Tibial nerve (tissue), 4 donors: ENCODE results near the gene EPS8L3.
"Not testable (repeated sequence)": the region's sequence is repeated elsewhere in the genome, so short reads cannot be mapped to it uniquely, and the experiment has no call there.

ENCODE experiments used
- EP300 ChIP-seq, 2 donors: sonication (generic); formaldehyde crosslinking; IDR thresholded peaks; one replicate each; pipeline ENCODE4 v1.6.1; 2017; ENCODE audit warnings: antibody characterized with exemption in 2 of 2, mild to moderate bottlenecking in 1 of 2
- POLR2A ChIP-seq, 2 donors: fragments of 450-650 bp; IDR thresholded peaks; one replicate each; pipeline ENCODE4 v1.6.1; 2017; ENCODE audit warnings: antibody characterized with exemption in 2 of 2, mild to moderate bottlenecking in 2 of 2, moderate library complexity in 2 of 2
- TF ChIP-seq, protein P1 (sequence below), 5 experiments: fragments of 200-600 bp in 3 of 5; fragments of 450-650 bp in 2 of 5; sonication (generic) in 3 of 5; IDR thresholded peaks; one replicate each; pipeline ENCODE4 v1.5.1; 2016 to 2019; ENCODE audit warnings: antibody characterized with exemption in 5 of 5, mild to moderate bottlenecking in 3 of 5, moderate library complexity in 2 of 5

DNA sequence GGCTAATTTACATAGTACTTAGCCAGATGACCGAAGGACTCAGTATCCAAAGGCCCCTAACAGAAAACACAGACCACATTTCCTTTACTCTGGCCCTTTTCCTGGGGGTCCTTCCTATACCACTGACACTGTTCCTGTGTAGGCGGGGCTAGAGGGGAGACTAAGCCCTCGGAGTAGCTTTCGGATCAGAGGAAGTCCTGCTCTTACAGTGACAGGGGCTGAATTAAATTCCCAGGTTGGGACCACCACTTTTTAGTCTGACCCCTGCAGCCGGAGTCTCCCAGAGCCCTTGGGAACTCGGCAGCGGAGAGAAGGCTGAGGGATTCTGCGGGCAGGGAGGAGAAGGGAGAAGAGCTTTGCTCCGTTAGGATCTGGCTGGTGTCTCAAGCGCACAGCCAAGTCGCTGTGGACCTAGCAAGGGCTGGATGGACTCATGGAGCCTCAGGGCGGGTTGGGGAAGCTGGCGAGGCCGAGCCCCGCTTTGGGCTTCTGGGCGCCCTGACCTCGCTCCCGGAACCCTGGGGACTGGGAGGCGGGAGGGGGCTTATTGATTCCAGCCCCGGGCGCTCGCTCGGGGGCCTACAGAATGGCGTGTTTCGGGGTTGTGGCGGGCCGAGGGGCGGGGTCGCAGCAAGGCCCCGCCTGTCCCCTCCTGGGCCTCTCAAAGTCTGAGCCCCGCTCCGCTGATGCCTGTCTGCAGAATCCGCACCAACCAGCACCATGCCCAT is 52.0 kb downstream of the EPS8L3 start, which contains the start of gene GSTM5:
- TF ChIP-seq, protein P1, sequence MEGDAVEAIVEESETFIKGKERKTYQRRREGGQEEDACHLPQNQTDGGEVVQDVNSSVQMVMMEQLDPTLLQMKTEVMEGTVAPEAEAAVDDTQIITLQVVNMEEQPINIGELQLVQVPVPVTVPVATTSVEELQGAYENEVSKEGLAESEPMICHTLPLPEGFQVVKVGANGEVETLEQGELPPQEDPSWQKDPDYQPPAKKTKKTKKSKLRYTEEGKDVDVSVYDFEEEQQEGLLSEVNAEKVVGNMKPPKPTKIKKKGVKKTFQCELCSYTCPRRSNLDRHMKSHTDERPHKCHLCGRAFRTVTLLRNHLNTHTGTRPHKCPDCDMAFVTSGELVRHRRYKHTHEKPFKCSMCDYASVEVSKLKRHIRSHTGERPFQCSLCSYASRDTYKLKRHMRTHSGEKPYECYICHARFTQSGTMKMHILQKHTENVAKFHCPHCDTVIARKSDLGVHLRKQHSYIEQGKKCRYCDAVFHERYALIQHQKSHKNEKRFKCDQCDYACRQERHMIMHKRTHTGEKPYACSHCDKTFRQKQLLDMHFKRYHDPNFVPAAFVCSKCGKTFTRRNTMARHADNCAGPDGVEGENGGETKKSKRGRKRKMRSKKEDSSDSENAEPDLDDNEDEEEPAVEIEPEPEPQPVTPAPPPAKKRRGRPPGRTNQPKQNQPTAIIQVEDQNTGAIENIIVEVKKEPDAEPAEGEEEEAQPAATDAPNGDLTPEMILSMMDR (IDR thresholded peaks at IDR 0.05) = not testable (repeated sequence)
- TF ChIP-seq POLR2A, EP300 (IDR thresholded peaks at IDR 0.05): not testable (repeated sequence)
